GM12864 (cell line): ENCODE results near the gene LIPM.

Experiments
- DNase-seq: peaks from one replicate; pipeline ENCODE4 v3.0.0-alpha.2; 2011; ENCODE audit warnings: low read depth
- H3K4me3 ChIP-seq: 2 replicates; pipeline ENCODE4 v1.5.1; 2011; ENCODE audit warnings: mild to moderate bottlenecking, low read depth, low read length, control low read depth
- CTCF ChIP-seq: IDR thresholded peaks from 2 replicates; pipeline ENCODE4 v1.5.1; 2011; ENCODE audit warnings: low read depth, mild to moderate bottlenecking, moderate library complexity, low read length, control low read depth, inconsistent platforms; ENCODE audit errors: missing control alignments

The LIPM gene

GRCh38 chr10:88763441-88763840 lies 39.1 kb upstream of the LIPM start:
- no peak for DNase-seq
- no peak for TF ChIP-seq CTCF
- H3K4me3 ChIP-seq, result no peak overlapping the region

- no peak overlapping the region for H3K4me3 ChIP-seq
- TF ChIP-seq CTCF, result no peak
- DNase-seq, result no peak
Observed at GRCh38 chr10:88764110-88764509, 38.4 kb upstream of the LIPM start.

- no peak overlapping the region for H3K4me3 ChIP-seq
- no peak for TF ChIP-seq CTCF
- no peak for DNase-seq
Observed at GRCh38 chr10:88765816-88766215, 36.7 kb upstream of the LIPM start.

- no peak overlapping the region for H3K4me3 ChIP-seq
- no peak for TF ChIP-seq CTCF
- DNase-seq, result no peak
Observed at GRCh38 chr10:88769384-88769783, 33.1 kb upstream of the LIPM start.

- TF ChIP-seq CTCF, result no peak
- no peak for DNase-seq
- no peak overlapping the region for H3K4me3 ChIP-seq
Observed at GRCh38 chr10:88781206-88781605, 21.3 kb upstream of the LIPM start.

GRCh38 chr10:88782222-88782621 lies 20.3 kb upstream of the LIPM start:
- no peak overlapping the region for H3K4me3 ChIP-seq
- TF ChIP-seq CTCF, result no peak
- DNase-seq, result no peak

- H3K4me3 ChIP-seq, result no peak overlapping the region
- no peak for TF ChIP-seq CTCF
- no peak for DNase-seq
Observed at GRCh38 chr10:88783724-88784123, 18.8 kb upstream of the LIPM start.
